Adipocyte (in vitro differentiated cells): Measurements from ENCODE around the gene CERKL.

Experiments
- DNase-seq: peaks from one replicate; pipeline ENCODE4 v3.0.0-alpha.2; 2015; ENCODE audit warnings: low read depth
- H3K27me3 ChIP-seq: replicated peaks from 2 replicates; pipeline ENCODE4 v1.7.0; 2013; ENCODE audit warnings: mild to moderate bottlenecking, low read length, moderate library complexity; ENCODE audit not compliant: control insufficient read depth, insufficient read depth
- H3K36me3 ChIP-seq: 2 replicates; pipeline ENCODE4 v1.7.0; 2013; ENCODE audit warnings: low read length, mild to moderate bottlenecking, moderate library complexity; ENCODE audit not compliant: control insufficient read depth, insufficient read depth, severe bottlenecking
- H3K4me1 ChIP-seq: 2 replicates; pipeline ENCODE4 v1.7.0; 2013; ENCODE audit warnings: mild to moderate bottlenecking, low read length, moderate library complexity; ENCODE audit not compliant: control insufficient read depth, insufficient read depth
- H3K4me3 ChIP-seq: 2 replicates; pipeline ENCODE4 v1.7.0; 2013; ENCODE audit warnings: mild to moderate bottlenecking, low read length, moderate library complexity
- H3K9ac ChIP-seq: 2 replicates; pipeline ENCODE4 v1.7.0; 2013; ENCODE audit warnings: mild to moderate bottlenecking, low read length, moderate library complexity
- H3K9me3 ChIP-seq: 2 replicates; pipeline ENCODE4 v1.7.0; 2013; ENCODE audit warnings: mild to moderate bottlenecking, low read length, moderate library complexity; ENCODE audit not compliant: control insufficient read depth

CERKL gene

DNA sequence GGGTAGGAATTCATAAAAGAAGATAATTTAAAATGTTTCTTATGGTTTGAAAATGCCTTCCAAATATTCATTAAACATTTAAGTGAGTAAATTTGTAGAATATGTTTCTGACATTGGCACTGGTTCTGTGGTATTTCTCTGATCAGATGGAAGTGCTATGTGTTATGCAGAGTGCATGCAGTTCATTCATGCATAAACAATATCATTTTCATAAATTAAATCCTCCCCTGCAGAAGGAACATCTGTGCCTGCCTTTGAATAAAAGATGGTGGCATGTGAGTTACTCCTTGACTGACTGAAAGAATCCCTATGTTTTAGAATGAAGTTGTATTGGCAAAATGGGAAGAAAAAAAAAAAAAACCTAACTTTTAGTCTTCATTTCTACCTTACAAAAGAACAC lies 17.6 kb upstream of the CERKL start:
- H3K27me3 ChIP-seq, result peaks cover 64% of the 10 kb centered on the region
- H3K4me1 ChIP-seq, result no peaks in the 10 kb centered on the region
- no peak overlapping the region for H3K9ac ChIP-seq
- H3K4me3 ChIP-seq, result no peak overlapping the region
- H3K36me3 ChIP-seq, result no peaks in the 10 kb centered on the region
- peaks cover 5% of the 10 kb centered on the region for H3K9me3 ChIP-seq
- no peak for DNase-seq

DNA sequence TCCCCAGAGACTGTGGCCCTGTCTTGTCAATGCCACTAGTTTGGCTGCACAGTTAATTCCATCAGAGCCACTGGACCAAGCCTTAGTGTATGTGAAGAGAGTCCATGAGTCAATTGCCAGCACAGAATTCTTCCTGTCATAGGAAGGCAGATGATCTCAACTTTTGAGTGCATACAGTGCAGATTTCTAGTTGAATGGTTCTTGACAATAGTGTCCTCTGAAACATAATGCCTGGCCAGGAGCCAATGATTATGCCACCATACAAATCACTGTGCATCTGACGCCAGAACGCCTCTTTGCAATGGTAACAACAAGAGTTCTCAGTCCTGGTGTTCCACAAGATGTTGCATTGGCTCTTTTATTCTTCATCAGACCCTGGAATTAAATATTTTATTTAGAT lies 16.3 kb upstream of the CERKL start:
- no peak for DNase-seq
- peaks cover 64% of the 10 kb centered on the region for H3K27me3 ChIP-seq

DNA sequence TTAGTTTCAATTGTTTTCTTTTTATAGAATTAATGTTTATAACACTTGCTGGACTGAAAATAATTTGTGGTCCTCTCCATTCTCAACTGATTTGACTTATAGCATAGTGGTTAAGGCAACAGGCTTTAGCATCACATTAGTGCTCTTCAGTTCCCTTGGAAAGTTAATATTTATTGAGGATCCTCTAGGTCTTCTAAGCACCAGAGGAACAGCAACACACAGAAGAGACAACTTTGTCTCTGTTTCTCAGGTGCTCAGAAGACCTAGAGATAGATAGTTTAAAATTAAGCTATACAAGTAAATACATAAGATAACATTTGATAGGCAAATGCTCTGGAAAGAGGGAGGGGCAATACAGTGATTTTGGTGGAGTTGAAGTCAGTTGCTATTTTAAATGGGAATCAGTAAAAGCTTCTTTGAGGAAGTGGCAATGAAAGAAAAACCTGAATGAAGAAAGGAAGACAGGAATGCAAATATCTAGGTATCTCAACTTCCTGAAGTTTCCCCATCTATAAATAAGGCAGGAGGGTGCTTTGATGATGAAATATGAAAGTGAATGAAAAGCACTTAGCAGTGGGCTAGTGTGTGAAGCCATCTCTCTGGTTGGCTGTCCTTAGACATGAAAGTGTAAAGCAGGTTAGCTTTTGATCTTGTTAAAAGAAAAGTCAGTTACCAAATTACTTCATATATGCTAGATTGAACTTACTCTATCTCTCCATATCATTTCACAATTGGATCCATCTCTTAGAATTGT lies 15.5 kb upstream of the CERKL start:
- Histone ChIP-seq H3K9me3 (peaks cover 3% of the 10 kb centered on the region), H3K27me3 (peaks cover 62% of the 10 kb centered on the region), H3K4me1 (no peaks in the 10 kb centered on the region), H3K4me3 (no peak overlapping the region), H3K9ac (no peak overlapping the region), H3K36me3 (no peaks in the 10 kb centered on the region)
- DNase-seq, result no peak

More for the DNA sequence above, 16.3 kb upstream of the CERKL start:
- Histone ChIP-seq H3K4me1 (no peaks in the 10 kb centered on the region), H3K36me3 (no peaks in the 10 kb centered on the region), H3K9ac (no peak overlapping the region), H3K4me3 (no peak overlapping the region), H3K9me3 (peaks cover 2% of the 10 kb centered on the region)

GRCh38 chr2:181670632-181671031 lies 13.7 kb upstream of the CERKL start:
- no peak overlapping the region for H3K9ac ChIP-seq
- DNase-seq, result no peak
- no peaks in the 10 kb centered on the region for H3K36me3 ChIP-seq
- H3K4me1 ChIP-seq, result no peaks in the 10 kb centered on the region
- peaks cover 57% of the 10 kb centered on the region for H3K27me3 ChIP-seq
- H3K9me3 ChIP-seq, result peaks cover 21% of the 10 kb centered on the region
- no peak overlapping the region for H3K4me3 ChIP-seq

DNA sequence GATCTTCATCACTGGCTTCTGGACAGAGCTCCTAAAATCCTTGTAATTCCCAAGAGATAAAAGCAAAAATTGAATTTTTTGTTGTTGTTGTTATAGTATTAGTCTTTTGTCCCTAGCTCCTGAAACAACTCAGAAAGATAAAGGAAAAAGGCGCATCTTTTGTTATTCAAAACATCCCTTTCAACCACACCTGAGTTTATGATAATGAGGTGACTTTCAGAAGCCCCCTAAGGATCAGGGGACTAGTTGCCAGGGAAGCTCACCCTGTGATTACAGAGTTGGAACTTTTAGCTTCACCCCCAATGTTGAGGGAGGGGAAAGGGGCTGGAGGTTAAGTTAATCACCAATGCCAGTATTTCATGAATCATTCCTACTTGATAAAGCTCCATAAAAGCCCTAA lies 10.3 kb upstream of the CERKL start:
- no peak overlapping the region for H3K9ac ChIP-seq
- no peak overlapping the region for H3K4me3 ChIP-seq
- no peaks in the 10 kb centered on the region for H3K4me1 ChIP-seq
- no peak for DNase-seq
- H3K9me3 ChIP-seq, result peaks cover 28% of the 10 kb centered on the region
- H3K36me3 ChIP-seq, result no peaks in the 10 kb centered on the region
- peaks cover 31% of the 10 kb centered on the region for H3K27me3 ChIP-seq

- Histone ChIP-seq H3K9ac (no peak overlapping the region), H3K4me1 (no peaks in the 10 kb centered on the region), H3K9me3 (peaks cover 24% of the 10 kb centered on the region), H3K36me3 (no peaks in the 10 kb centered on the region), H3K4me3 (no peak overlapping the region), H3K27me3 (peaks cover 22% of the 10 kb centered on the region)
- no peak for DNase-seq
Observed at GRCh38 chr2:181662287-181662686, 5.4 kb upstream of the CERKL start.

DNA sequence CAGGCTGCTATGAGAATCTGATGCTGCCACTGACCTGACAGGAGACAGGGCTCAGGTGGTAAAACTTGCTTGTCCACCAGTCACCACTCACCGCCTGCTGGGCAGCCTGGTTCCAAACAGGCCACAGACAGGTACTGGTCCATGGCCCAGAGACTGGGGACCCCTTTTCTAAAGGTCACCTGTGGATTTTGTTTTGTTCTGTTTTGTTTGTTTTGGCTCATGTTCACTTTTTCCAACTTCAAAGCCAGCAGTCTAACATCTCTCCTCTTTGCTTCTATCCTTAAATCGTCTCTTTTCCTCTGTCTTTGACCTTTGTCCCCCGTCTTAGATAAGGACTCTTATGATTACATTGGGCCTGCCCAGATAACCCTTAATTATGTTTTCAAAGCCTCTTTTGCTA lies 3.3 kb upstream of the CERKL start:
- H3K27me3 ChIP-seq, result peaks cover 31% of the 10 kb centered on the region
- H3K36me3 ChIP-seq, result no peaks in the 10 kb centered on the region
- H3K9me3 ChIP-seq, result peaks cover 2% of the 10 kb centered on the region
- H3K4me1 ChIP-seq, result no peaks in the 10 kb centered on the region
- H3K4me3 ChIP-seq, result no peak overlapping the region
- DNase-seq, result no peak
- no peak overlapping the region for H3K9ac ChIP-seq

GRCh38 chr2:181658444-181658843 lies 1.5 kb upstream of the CERKL start:
- Histone ChIP-seq H3K36me3 (no peaks in the 10 kb centered on the region), H3K9me3 (no peaks in the 10 kb centered on the region), H3K27me3 (peaks cover 37% of the 10 kb centered on the region), H3K9ac (no peak overlapping the region), H3K4me3 (no peak overlapping the region), H3K4me1 (no peaks in the 10 kb centered on the region)
- DNase-seq, result no peak

GRCh38 chr2:181657379-181657778 lies 474 bp upstream of the CERKL start:
- Histone ChIP-seq H3K27me3 (peaks cover 37% of the 10 kb centered on the region), H3K4me1 (no peaks in the 10 kb centered on the region), H3K4me3 (peak overlapping the region; percentile 80), H3K9ac (no peak overlapping the region), H3K9me3 (no peaks in the 10 kb centered on the region), H3K36me3 (no peaks in the 10 kb centered on the region)
- DNase-seq, result no peak

DNA sequence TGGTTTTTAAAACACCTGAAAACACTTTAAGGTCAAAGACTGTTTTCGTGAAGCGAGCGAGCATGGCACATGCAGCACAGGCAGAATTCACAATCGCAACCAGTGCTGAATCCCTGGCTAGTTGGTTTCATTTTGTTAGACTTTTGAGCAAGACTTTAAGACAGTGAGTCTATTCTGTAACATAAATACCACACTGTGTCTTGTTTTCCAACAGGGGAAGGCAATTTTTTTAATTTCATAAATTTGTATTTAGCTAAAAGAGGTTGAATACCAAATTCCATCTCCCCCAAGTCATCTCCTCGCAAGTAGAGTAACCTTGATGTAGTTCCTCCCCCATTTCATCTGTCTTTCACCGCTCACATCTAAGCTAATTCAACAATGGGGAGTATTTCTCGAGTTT lies 1.4 kb downstream of the CERKL start:
- H3K36me3 ChIP-seq, result no peaks in the 10 kb centered on the region
- DNase-seq, result no peak
- H3K4me3 ChIP-seq, result peak overlapping the region; percentile 12
- H3K9me3 ChIP-seq, result no peaks in the 10 kb centered on the region
- no peak overlapping the region for H3K9ac ChIP-seq
- H3K4me1 ChIP-seq, result no peaks in the 10 kb centered on the region
- H3K27me3 ChIP-seq, result peaks cover 36% of the 10 kb centered on the region

DNA sequence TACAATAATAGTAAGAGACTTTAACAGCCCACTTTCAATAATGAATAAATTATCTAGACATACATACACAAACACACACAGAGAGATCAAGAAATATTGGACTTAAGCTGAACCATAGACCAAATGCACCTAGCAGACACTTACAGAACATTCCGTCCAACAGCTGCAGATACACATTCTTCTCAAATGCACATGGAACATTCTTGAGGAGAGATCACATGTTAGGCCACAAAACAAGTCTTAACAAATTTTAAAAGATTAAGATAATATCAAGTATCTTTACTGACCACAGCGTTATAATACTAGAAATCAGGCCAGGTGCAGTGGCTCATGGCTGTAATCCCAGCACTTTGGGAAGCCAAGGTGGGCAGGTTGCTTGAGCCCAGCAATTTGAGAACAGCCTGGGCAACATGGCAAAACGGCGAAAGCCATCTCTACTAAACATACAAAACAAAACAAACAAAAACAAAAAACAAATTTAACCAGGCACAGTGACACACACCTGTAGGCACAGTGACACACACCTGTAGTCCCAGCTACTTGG lies 7.4 kb downstream of the CERKL start:
- H3K9me3 ChIP-seq, result peaks cover 5% of the 10 kb centered on the region
- no peaks in the 10 kb centered on the region for H3K4me1 ChIP-seq
- no peak overlapping the region for H3K4me3 ChIP-seq
- no peaks in the 10 kb centered on the region for H3K36me3 ChIP-seq
- no peak overlapping the region for H3K9ac ChIP-seq
- peaks cover 17% of the 10 kb centered on the region for H3K27me3 ChIP-seq
- DNase-seq, result no peak
